Stimulated activated CD4-positive, alpha-beta T cell treated with anti-CD3 and anti-CD28 coated beads, Interleukin-1b, Interleukin-23, amount 100 ng/mL, for 48 hours (primary cell): ENCODE measurements around the gene SRCIN1.

Source experiments
- DNase-seq: peaks from one replicate; pipeline ENCODE4 v3.0.0-alpha.2; 2020

Gene SRCIN1

DNA sequence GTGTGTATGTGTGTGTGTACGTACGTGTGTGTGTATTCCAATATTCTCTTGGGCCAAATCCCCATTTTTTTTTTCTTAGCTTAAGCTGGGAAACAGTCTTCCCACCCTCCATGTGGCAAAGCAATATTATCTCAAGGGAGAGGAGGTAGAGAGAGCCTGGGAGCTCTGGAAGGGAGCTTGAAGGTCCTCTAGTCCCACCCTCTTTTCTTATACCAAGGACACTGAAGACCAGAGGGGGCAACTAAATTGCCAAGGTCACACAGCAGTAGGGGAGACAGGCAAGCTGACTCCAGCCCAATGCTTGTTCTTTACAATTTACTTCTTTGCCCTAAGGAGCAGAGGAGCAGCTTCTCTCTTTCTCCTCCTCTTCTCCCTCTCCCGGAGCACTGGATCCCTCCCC lies 6.8 kb downstream of the SRCIN1 start:
- DNase-seq: no peak

DNA sequence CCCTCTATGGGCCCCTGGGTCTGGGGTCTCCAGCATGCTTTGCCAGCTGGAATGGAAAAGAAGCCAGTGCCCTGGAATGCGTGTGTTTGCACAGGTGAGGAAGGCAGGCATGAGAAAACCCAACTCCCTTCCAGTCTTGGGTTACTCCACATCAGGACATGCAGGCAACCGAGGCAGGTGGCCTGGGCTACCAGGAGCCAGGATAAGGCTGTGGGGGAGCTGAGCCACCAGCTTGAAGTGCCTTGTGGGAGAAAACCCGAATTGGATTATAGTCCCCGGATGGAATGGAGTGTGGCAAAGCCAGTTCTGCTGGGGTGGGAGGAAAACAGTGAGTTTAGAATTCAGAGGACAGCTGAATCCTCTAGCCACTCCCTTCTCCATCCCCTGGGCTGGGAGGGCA lies 7.2 kb downstream of the SRCIN1 start:
- peak; percentile 44 for DNase-seq

DNA sequence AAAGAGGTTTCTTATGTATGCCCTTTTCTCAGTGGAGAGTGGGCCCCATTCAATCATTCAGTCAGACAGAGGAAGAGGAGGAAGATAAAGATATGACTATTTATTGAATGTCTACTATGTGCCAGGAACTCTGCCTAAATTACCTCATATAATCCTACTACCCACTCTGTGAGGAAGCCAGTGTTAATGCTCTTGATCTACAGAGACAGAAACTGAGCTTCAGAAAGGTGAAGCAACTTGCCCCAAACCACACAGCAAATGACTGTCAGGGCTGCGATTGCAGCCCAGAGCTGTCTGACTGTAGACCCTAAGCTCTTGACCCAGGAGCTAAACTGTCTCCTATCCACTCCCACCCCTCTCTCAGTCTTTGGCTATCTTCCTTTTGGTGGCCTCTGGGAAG lies 8.4 kb downstream of the SRCIN1 start:
- DNase-seq: no peak

DNA sequence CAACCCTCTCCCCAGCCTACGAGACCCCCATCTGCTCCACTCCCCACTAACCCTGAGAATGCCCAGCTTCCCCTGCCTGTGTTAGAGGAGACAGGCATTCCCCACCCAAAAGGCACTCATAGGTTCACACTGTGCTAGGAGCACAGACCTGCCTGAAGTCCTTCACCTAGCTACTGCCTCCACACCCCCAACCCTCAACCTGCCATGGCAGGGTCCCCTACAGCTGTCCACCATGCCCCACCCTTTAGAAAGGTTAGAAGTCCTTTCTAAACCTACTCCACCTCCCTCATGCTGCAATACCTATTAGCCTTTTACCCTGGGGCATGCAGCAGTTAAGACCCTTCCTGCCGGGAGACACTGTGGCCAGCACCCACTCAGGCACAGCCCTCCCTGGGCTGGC lies 9.1 kb downstream of the SRCIN1 start:
- no peak for DNase-seq

DNA sequence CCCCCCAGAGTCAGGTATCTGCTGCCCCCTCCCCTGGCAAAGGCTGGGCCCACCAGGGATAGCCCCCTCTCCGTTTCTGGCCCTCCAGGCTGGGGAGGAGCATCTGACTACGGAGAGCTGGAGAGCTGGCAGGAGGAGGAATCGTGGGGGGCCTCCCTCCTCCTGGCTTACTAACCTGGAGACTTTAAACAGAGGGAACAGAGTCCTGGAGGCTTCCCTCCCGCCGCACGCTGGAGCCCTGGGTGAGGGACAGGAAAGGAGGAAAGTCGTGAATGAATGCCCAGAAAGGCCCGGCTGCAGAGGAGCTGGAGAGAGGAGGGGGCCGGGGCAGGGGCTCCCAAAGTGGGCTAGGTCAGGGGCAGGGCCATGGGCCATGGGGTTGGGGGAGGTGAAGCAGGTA lies 9.9 kb downstream of the SRCIN1 start:
- DNase-seq: no peak

DNA sequence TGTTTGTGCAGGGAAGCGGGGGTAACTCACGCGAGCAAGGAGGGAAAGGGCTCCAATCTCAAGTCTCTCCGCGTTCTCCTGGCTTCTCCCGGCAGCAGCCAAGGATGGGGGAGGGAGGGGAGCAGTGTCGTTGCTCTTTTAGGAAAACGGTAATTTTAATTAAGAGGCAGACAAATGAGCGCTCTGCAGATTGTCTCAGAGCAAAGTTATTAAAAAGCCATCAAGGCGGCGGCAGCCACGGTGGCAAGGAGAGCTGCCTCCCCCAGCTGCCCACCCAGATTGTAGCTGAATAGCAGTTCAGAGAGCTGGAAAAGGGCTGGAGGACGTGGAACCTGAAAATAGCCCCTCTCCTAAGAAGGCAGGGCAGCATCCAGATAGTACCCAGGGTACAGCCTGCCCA lies 11.6 kb downstream of the SRCIN1 start:
- no peak for DNase-seq

DNA sequence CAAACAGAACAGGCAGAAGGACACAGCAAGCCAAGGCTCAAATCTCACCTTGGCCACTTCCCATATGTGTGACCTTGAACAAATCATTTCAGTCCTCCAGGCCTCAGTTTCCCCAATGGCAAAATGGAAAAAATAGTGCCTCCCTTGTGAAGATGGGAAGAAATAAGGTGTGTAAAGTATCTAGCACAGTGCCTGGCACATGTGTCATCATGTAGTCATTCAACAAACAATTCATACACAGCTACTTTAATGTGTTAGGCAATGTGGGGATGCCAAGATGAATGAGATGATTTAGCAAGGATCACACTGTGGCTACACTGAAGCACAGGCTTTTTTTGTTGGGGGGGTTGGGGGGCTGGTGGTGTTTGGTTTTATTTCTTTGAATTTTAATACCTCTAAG lies 13.3 kb downstream of the SRCIN1 start:
- no peak for DNase-seq

DNA sequence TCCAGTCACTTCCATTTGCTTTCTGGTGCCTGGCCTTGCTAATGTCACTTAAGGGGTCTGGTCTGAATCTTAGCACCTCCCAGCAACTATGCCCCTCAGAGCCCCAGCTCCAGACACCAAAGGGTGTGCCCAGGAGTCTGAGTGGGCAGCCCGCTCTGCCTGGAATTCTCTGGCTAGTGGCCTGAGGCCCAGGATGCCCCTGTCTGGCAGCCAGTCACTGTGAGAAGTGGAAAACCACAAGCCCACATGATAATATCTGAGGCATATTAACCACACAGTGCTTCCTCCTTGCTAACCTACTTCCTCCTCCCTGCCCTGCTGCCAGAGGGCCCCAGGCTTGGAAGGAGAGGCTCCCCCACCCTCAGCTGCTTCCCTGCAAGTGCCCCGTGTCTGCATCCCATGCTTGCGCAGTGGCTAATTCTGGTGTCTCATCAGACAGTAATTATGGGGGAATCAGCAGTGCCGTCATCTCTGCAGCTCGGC lies 14.0 kb downstream of the SRCIN1 start:
- no peak for DNase-seq

DNA sequence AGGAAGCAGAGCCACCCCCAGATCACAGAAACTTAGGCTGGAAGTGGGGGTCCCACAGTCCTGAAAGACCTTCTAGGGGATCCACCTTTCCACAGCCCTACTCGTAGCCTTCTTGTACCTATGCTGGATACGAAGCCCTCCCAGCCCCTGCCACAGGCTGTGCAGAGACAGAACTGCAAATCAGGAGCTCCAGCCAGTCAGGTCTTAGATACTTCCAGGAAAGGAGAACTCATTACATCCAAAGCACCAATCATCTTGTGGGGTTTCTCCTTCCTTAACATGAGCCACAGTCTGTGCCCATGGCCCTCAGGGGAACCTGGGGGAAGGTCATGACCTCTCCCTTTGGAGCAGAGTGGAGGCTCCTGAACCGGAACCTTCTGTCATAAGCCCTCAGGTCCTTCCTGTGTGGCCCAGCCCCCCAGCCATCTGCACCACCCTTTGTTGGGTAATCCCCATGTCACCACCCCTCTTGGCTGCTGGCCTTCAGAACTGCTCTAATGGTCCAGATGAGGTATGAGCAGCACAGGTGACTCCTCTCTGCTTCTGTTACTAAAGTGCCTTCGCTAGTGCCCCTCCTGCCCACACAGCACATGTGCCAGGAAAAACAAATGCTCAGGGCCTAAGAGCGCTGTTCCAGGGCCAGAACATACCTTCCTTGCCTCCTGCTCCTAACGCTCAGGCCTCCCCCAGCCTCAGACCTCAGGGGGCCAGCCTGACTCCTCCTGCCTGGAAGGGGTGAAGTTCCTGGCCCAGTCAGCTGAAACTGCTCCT lies 14.6 kb downstream of the SRCIN1 start:
- DNase-seq: no peak

DNA sequence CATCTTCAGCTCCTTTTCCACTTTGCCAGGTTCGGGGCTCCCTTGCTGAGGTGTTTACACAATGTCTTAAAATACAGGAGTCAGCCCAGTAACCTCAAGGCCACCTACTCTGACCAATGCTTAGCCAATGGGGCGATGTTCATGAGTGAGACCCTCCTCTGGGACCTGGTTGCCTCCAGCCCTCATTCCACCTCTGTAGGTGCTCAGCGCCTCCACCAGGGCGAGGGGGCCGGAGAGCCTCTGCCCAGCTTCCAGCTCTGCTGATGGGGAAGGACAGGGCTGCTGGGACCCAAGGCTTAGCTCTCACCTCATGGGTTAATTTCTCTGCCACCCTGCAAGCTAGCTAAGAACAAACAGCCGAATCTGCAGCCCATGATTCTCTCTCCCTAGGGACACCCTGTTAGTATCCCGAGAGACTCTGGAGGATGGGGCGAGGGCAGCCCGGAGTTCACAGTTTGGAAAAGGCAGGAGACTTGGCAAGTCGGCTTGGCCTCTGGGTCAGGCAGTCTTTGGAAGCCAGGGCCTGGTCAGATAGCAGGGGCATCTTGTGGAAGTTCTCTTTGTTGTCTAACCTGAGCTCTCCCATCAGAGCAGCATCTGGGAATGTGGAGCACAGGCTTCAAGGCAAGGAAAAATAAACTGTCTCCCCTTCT lies 16.2 kb downstream of the SRCIN1 start:
- no peak for DNase-seq

DNA sequence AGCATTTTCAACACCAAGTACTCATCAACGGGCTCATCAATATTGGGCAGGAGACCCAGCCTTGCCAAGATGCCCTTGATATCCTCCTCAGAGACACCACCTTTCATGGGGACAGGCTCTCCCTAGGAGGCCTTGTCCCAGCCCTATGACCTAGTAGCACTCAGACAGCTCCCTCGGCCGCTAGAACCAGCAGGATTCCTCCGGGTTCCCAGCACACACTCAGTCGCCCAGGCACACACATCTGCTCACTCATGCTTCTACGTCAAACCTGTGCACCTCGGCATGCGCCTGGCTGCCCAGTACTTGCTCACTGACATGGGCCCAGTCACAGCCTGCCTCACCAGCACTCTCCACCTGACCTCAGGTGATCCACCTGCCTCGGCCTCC lies 17.0 kb downstream of the SRCIN1 start:
- no peak for DNase-seq

DNA sequence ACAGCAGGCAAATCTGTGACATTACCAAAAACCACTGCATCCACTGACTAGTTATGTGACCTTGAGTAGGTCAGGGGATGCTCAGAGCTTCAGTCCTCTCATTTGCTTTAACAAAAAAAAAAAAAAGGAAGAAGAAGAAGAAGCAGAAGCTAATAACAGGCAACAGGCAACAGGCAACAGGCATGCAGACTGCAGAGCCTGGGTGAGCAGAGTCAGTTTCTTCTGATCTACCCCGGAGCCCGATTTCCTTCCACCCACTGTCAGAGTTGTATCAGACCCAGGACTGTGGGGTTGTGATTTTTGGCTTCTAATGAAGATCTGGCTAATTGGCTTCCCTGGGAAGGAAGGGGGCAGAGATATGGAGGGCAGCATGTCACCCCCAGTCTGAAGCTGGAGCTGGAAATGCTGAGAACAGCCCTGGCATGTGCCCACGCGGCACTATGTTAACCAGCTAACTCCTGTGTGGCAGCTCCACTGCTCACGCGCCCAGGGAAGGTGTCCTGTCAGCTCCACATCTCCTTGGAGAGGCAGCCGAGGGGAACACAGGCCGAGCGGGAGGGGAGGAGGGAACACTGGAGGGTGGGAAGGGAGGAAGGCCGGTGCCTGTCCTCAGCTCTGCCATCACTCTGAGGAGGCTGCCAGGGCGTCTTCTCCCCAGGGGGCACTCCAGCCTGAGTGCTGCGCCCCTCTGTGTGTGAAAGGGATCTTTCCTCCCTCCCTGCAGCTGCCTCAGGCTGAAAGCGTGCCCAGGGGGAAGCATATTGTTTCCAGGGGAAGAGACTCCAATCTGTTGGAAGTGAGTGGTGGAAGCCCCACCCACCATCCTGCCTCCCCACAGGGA lies 17.6 kb downstream of the SRCIN1 start:
- DNase-seq: no peak

DNA sequence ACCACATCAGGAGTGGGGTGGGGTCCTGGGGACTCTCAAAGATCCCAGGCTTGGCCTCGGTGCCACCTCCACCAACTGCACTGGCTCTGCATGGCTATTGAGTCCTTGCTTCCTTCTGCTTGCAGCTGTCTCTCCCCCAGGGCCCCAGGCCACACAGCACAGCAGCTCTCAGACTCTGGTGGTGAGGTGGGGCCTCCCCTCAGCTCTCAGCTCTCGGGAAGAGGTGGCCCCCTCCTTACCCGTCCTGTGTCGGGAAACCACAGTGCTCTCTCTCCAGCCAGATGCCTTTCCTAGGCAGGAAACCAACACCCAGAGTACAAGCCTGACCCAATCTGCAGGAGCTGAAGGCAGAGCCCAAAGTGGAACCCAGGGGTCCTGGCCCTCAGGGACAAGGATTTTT lies 18.5 kb downstream of the SRCIN1 start:
- DNase-seq: no peak

DNA sequence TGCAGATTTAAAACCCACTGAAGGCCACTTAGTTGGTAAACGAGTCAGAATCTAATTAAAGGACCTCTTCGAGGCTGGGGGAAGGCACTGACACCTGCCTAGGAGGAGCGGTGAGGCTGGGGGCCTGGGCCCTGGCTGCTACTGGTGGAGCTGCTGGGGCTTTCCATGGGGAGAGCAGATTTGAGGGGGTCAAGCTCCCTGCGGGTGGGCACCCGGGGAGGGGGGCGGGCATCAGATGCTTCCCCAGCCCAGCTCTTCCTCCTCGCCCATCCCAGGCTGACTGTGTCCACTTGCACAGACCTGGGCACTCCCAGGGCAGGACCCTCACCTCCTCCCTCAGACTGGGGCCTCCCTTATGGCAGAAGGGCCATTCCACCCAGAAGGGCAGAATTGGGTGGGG lies 19.0 kb downstream of the SRCIN1 start:
- no peak for DNase-seq

DNA sequence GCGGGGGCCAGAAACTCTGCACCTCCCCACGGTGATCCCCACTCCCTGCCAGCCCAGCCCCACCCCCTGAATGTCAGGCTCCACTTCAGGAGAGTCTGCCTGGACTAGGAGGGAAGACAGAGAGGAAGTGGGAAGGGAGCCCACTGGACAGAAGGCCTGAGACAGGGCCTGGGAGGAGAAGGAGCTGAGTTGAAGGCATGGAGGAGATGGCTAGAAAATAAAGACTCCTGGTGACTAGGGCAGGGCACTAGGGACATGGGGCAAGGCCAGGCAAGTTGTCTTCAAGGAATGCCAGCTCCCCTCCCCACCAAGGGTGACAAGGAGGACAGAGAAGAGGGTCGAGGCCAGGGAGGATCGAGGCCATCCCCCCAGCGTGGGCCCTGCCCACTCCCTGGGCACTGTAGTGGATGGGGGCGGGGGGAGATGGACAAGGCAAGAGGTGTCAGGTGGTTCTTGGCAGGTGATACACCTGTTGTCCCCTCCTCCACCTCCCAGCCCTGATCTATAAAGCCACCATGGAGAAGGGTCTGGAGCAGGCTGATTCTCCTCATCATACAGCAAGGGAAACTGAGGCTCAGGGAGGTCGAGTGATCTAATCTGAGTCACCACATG lies 19.7 kb downstream of the SRCIN1 start:
- no peak for DNase-seq

DNA sequence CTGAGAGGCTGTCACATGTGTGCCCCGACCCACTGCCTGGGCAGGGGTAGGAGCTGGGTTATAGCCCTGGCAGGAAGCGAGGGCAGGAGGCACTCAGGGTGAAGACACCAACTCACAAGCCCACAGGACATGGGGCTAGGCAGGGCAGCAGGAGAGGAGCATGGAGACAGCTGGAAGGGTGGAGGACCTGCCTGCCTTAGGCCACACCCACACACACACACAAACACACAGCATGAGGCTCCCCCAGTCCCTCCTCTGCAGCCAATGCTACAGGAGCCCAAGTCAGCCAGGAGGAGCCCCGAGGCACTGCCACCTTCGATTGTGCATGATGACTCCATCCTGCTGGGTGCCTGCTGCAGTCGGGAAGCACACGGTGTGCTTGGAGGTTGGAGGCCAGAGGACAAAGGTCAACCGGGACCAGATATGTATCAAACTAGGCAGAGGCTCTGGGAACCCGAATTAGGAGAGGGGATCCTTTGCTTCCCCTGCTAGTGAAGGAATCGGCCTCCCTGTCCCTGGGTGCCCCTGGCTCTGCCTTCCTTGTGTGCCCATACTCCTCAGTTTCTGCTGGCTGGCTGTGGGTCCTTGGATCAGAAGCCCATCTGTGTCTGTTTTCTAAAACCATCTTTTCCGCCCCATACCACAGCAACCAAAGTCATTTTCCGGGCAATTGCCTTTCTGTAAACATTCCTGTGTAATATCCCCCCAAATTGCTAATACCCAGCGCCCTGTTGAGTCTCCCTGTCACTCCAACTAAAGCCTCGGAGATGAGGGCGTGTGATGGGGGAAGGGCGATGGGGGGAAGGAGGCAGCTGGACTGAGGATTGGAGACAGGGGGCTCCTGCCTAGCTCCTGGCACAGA lies 20.5 kb downstream of the SRCIN1 start:
- no peak for DNase-seq

DNA sequence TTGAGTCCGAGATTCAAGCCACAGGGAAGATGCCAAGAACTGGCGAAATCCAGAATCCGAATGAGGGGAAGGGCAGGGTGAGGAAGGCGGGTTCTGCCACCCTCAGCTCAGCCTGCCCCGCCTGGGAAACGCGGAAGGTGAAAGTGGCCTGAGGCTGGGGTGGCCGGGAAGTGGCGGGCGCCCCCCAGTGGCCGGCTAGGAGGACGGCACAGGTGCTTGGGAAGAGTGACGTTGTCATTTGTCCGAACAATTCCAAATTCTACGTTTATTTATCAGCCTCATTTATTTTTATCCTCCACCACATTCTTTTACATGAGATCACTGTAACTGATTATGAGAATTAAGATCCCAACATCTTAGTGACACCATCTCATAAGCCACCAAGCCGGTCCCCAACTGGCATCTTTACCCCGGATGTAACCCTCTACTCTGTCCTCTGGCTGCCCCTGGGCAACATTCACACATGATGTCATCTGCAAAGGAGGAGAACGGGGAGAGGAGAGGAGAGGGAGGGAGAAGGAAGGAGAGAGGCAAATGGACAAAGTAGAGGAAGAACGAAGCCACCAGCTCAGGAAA lies 21.3 kb downstream of the SRCIN1 start:
- peak; percentile 57 for DNase-seq

DNA sequence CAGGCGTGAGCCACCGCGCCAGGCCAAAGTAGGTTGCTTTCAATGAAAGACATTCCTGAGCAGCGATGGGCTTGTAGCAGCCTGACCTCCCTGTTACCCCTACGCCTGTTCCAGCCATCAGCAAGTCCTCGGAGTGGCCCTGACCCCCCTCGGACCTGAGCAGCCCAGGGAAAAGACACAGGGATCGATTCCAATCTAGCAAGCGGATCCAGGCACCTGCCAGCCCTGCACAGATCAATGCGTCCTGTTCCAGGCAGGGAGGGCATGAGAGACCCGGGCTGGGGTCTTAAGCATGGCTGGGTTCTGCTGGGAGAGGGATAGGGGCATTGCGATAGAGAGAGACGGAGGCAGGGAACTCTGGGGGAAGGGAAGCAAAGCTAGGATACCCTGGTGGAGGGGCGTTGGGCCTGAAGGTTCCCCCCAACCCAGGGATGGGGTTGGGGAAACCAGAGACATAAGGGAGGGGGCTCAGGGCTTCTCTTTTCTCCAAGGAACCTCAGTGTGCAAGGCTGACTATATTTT lies 21.9 kb downstream of the SRCIN1 start:
- no peak for DNase-seq

DNA sequence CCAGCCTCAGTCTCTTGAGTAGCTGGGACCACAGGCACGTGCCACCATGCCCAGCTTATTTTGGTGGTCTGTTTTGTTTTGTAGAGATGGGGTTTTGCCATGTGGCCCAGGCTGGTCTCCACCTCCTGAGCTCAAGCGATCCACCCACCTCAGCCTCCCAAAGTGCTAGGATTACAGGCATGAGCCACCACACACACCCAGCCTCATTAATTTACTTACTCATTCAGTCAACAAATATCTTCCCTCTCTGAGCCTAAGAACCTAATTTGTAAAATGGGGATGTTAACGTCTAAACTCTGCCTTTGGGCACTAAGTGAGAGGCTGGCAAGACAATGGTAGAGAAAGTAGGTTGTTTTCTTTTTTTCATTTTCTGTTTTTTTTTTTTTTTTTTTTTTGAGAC lies 22.6 kb downstream of the SRCIN1 start:
- no peak for DNase-seq

DNA sequence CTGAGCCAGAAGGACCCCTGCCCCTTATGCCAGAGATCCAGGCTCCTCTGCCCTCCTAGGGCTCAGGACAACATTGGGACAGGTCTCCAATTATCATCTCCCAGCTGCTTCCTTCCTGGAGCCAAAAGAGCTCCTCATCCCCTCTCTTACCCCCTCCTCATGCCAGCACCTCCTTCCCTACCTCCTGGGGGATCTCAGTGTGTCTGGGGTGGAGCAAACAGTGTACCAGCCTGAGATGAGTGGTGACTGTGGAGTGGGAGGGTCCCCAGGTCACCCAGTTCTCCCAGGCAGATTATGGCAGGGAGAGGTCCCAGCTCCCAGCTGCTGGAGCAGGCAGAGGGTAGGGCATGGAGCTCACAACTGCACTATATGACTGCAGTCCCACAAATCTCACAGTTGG lies 23.7 kb downstream of the SRCIN1 start:
- DNase-seq: no peak

DNA sequence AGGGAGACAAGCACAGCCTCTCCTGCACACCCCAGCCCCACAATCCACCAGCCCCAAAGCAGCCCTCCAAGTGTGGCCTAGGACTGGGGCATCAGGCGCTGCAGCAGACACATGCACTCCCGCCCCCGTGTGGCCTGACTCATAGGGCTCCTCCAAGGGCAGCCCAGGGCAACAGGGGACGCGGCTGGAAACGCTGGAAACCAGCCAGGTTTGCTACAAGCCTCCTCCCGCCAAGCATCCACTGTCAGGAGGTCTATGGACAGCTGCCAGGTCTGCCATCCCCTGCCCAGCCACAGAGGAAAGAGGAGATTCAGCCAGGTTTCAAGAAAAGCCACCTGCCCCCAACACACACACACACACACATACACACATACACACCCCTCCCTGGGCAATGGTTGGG lies 25.8 kb downstream of the SRCIN1 start:
- DNase-seq: peak; percentile 24

DNA sequence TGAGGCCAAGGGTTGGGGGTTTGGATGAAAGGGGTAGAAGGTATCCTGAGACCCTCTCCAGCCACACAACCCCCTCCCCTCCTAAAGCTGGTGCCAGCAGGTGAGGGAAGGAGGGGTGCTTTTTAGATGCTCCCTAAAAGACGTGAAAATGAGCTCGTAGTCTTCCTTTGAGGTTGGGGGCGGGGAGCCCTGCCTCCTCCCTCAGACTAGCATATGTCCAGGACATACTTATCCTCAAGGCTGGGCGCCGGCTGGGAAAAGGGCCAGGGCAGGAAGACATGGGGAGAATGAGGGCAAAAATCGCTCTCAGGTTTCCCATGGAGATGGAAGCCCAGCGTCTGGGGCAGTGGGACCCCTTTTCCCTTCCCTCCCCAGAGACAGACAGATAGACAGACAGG lies 26.7 kb downstream of the SRCIN1 start:
- DNase-seq: no peak
